HG03558 (cell line): ENCODE results near the gene TMEM229B.
"Not testable (repeated sequence)": the region's sequence is repeated elsewhere in the genome, so short reads cannot be mapped to it uniquely, and the experiment has no call there.

Experiments
- ATAC-seq: cut with Tn5 transposase; IDR thresholded peaks from one replicate; pipeline ENCODE4 v1.9.1; 2021; ENCODE audit warnings: moderate number of reproducible peaks; ENCODE audit not compliant: unreplicated experiment; ENCODE audit errors: extremely low read depth

The TMEM229B gene

GRCh38 chr14:67461341-67461985, 27.1 kb downstream of the TMEM229B start:
- no peak for ATAC-seq

DNA sequence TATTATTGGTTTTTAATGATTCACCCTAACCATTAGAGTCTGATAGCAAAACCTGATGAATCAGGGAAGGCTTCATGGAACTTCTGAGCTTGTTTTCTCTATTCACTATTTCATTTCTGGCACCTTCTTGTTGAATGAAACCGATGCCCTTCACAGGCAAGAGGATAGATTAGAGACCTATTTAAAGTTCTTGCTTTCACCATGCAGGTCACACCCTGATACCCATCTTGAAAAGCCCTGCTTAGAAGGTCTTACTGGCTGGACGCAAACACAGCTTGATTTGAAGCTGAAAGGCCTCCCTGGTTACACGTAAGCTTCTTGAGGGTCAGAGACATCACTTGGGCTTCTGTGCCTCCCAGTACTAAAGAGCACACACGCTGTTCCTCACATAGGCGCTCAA, 29.2 kb downstream of the TMEM229B start:
- no peak for ATAC-seq

- ATAC-seq, result no peak
Measured at GRCh38 chr14:67457782-67458181, 30.7 kb downstream of the TMEM229B start.

DNA sequence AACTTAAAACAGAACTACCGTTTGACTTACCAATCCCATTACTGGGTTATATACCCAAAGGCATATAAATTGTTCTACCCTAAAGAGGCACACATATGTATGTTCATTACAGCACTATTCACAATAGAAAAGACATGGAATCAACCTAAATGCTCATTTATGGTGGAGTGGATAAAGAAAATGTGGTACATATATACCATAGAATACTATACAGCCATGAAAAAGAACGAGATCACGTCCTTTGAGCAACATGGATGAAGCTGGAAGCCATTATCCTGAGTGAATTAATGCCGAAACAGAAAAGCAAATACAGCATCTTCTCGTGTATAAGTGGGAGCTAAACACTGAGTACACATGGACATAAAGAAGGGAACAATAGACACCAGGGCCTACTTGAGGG, 31.8 kb downstream of the TMEM229B start:
- no peak for ATAC-seq

GRCh38 chr14:67453575-67454300, 34.8 kb downstream of the TMEM229B start:
- ATAC-seq, result no peak

DNA sequence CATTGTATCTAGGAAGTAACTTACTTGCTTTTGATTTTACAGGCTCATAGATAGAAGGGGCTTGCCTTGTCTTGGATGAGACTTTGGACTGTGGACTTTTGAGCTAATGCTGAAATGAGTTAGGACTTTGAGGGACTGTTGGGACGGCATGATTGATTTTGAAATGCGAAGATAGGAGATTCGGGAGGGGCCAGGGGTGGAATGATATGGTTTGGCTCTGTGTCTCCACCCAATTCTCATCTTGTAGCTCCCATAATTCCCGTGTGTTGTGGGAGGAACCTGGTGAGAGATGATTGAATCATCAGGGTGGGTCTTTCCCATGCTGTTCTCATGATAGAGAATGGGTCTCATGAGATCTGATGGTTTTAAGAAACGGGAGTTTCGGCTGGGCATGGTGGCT, 36.9 kb downstream of the TMEM229B start:
- ATAC-seq, result not testable (repeated sequence)

DNA sequence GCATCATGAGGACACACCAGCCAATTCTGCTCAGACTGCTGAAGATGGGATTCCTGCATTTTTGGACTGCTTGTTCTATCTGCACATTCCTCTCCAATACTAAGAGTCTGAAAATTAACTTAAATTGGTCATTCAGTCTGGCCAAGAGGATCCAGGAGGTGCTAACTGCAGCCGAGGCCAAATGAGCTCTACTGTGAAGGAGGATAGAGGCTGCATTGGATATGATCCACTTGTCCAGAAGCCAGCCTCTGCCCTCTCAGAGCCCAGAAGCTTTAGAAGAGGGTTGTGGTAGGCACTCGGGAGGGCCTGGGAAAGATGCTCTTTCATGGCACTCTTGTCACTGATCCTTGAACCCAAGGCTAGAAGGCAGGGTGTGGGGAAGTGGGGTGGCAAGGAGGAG, 39.4 kb downstream of the TMEM229B start:
- no peak for ATAC-seq

DNA sequence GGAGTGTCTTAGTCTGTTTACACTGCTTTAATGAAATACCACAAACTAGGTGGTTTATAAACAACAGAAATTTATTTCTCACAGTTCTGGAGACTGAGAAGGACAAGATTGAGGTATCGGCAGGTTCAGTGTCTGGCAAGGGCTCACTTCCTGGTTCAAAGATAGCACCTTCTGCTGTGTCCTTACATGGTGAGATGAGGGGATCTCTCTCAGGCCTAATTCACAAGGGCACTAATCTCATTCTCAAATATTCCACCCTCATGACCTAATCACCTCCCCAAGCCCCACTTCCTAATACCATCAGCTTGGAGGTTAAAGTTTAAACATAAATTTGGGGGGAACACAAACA, 41.5 kb downstream of the TMEM229B start:
- no peak for ATAC-seq

- ATAC-seq, result no peak
Measured at GRCh38 chr14:67446371-67447032, 42.0 kb downstream of the TMEM229B start.

- ATAC-seq, result no peak
Measured at GRCh38 chr14:67444395-67444794, 44.1 kb downstream of the TMEM229B start.

DNA sequence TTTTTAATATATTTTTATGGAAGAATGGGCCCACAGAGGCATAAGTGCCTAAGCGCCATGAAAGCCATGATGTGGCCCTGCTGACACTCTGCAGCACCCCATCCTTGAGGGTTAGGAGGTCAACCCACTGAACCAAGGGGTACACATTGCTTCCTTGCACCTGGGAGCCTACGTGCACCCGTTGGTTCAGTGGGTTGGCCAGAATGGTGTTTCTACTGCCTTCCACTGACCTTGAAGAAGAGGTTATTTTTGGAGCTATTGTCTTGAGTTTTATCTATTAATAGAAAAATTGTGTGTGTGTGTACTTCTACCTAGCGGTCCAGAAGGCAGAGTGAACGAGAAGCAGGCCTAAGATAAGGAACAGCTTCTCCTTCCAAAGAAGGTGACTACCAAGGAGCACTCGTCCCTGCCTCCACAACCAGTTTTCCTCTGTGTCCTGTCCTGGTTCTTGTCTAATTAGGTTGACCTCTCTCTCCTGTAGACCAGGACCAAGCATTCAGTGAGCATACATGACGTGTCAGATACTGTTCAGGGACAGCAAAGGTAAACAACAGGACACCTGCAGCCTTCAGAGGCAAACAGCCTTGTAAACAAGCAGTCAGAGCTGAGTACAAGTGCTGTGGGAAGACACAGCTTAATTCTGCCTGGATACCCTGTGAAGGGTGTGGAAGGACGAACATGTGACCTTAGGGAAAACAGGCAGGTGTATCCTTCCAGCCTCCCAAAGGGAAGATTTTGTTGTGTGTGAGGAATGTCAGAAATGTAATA, 46.2 kb downstream of the TMEM229B start:
- ATAC-seq, result no peak

DNA sequence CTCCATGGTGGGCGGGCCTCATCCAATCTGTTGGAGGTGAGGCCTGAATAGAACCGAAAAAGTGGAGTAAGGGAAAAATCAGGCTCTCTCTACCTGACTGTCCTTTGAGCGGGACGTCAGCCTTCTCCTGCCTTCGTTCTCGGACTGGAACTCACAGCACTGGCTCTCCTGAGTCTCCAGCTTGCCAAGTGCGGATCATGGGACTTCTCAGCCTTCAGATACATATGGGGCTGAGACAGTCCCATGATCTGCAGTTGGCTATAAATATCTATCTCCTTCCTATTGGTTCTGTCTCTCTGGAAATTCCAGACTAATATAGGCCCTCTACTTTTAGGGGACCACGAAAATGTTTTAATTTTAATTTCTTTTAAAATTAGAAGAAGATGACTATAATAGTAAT, 46.8 kb downstream of the TMEM229B start:
- no peak for ATAC-seq

DNA sequence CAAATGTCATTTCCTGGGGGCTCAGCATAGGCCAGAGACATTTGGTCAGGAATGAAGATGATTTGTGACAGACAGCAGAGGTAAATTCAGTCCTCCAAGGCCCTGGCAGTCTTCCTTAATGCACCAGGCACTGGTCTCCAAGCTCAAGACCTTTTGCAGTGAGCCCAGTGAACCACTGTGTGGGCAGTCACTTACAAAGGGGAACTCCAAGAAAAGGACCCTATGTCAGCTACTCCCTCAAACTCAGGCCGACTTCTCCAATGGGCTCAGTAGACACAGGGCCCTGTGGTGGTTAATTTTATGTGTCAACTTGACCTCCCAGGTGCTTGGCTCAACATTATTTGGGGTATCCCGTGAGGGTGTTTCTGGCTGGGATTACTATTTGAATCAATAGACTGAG, 47.3 kb downstream of the TMEM229B start:
- ATAC-seq, result no peak

DNA sequence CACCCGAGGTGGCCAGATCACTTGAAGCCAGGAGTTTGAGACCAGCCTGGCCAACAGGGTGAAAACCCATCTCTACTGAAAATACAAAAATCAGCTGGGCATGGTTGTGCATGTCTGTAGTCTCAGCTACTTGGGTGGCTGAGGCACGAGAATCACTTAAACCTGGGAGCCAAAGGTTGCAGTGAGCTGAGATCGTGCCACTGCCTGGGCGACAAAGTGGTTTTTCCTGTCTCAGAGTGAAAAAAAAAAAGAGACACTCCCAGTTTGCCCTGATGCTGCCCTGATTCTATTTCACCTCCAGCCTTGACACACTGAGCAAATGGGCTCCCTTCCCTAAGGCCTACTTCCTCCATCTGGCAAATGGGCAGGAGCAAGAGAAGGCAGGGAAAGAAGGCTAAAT, 48.0 kb downstream of the TMEM229B start:
- ATAC-seq, result no peak

DNA sequence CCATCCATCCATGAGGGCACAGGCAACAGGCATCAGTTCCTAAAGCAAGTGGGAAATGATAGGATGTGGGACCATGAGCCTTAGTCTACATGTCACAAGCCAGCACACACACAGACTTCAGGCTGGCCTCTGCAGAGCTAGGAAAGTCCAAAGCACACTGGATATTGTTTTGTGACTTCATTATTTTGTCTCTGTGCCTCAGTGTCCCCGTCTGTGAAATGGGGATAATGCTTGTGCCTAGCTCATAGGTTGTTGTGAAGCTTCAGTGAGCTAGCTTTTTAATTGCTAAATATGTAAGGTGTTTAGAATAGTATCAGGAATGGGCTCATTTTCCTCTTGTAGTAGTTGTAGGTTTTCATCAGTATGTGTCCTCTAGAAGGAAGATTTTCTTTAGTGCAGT, 49.6 kb downstream of the TMEM229B start:
- ATAC-seq, result no peak

GRCh38 chr14:67436006-67436866, 52.3 kb downstream of the TMEM229B start:
- no peak for ATAC-seq

- ATAC-seq, result no peak
Measured at GRCh38 chr14:67435603-67436002, 52.9 kb downstream of the TMEM229B start.

- no peak for ATAC-seq
Measured at GRCh38 chr14:67432050-67432564, 56.4 kb downstream of the TMEM229B start.

DNA sequence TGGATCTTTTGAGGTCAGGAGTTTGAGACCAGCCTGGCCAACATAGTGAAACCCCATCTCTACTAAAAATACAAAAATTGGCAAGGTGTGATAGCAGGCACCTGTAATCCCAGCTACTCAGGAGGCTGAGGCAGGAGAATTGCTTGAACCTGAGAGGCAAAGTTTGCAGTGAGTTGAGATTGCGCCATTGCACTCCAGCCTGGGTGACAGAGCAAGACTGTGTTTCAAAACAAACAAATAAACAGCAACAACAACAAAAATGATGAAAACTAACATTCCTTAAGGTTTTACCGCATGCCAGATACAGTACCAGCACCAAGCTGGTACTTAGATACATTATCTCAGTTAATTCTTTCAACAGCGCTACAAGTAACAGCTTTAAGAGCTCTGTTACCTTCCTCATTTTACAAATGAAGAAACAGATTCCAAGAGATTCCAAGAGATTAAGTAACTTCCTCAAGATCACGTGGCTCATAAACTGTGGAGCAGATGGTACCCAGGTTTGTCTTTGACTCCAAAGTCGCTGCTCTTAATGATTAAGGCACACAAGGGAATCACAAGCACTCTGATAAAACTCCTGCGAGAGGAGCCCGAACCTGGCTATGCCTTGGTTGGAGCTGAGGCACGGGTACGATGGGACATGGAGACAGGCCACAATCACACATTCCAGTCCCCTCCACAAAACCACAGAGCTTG, 58.9 kb downstream of the TMEM229B start:
- ATAC-seq, result no peak
